HCT116 (cell line): ENCODE results near the gene ERVW-1. TPM values are rescaled to one million over a fixed set of nuclear protein-coding genes. Genes with fewer than 3 reads are reported as not detected.

Source experiments
- ATAC-seq: fragments of 200-7000 bp; cut with Tn5 transposase; 2 replicates; pipeline ENCODE4 v1.9.1; 2020; ENCODE audit warnings: mild to moderate bottlenecking, moderate library complexity
- BruUV-seq: library from RNA; stranded (reverse); fragments of 400-500 nt; replicated peaks from 2 replicates; lab custom pipeline; 2021; lab: Mats Ljungman, UMichigan
- CTCF ChIA-PET: fragments of 300-600 bp; sonication (Branson Sonifier 250); formaldehyde crosslinking; loops from one replicate; lab custom pipeline; 2021; ENCODE audit warnings: antibody characterized with exemption; lab: Charles Lee
- POLR2A ChIA-PET: fragments of 300-600, 350-600 bp; sonication (Branson Sonifier 250); formaldehyde crosslinking; loops from one replicate; lab custom pipeline; 2021; ENCODE audit warnings: antibody characterized with exemption; lab: Charles Lee
- RAD21 ChIA-PET, 2 experiments: fragments of 300-600 bp; sonication (Branson Sonifier 250); formaldehyde crosslinking; loops; one replicate each; lab custom pipeline; 2023; ENCODE audit warnings: low total read pairs in 2 of 2; ENCODE audit not compliant: uncharacterized antibody in 2 of 2, unreplicated experiment in 2 of 2, low non-redundant PET in 1 of 2; lab: Charles Lee
- DNase-seq: peaks from one replicate; pipeline ENCODE4 v3.0.0-alpha.2; 2010; ENCODE audit warnings: low read depth, low spot score
- H2AFZ ChIP-seq: fragments of 200-600 bp; shearing (Covaris generic), sonication (generic); 2 replicates; pipeline ENCODE4 v1.6.1; 2017; ENCODE audit warnings: low read depth, mixed run types, mixed read lengths, antibody characterized with exemption, low read length; ENCODE audit not compliant: poor library complexity, severe bottlenecking
- H3K27ac ChIP-seq: 2 replicates; pipeline ENCODE4 v1.5.1; 2012; ENCODE audit warnings: low read depth, low read length
- H3K27me3 ChIP-seq: fragments of 200-600 bp; sonication (generic); 2 replicates; pipeline ENCODE4 v1.6.1; 2016; ENCODE audit warnings: mixed run types, low read length, mixed read lengths; ENCODE audit not compliant: insufficient read depth
- H3K36me3 ChIP-seq, 2 experiments: fragments of 200-500 bp in 1 of 2; fragments of 200-600 bp in 1 of 2; sonication (Bioruptor generic) in 1 of 2; sonication (generic) in 1 of 2; 2 replicates each; pipeline versions ENCODE4 v1.5.1 to v1.6.1; 2014 to 2016; ENCODE audit warnings: low read length in 2 of 2, inconsistent platforms in 1 of 2, mixed read lengths in 1 of 2, mixed run types in 1 of 2; ENCODE audit not compliant: insufficient read depth in 2 of 2, control insufficient read depth in 1 of 2
- H3K4me1 ChIP-seq, 2 experiments: fragments of 200-600 bp in 1 of 2; sonication (generic) in 1 of 2; 2 replicates each; pipeline versions ENCODE4 v1.5.1 to v1.6.1; 2012 to 2017; ENCODE audit warnings: low read length in 2 of 2, inconsistent platforms in 1 of 2, mild to moderate bottlenecking in 1 of 2, mixed read lengths in 1 of 2, mixed run types in 1 of 2, moderate library complexity in 1 of 2; ENCODE audit not compliant: insufficient read depth in 2 of 2, control insufficient read depth in 1 of 2
- H3K4me2 ChIP-seq: fragments of 200-600 bp; sonication (generic); 2 replicates; pipeline ENCODE4 v1.6.1; 2017; ENCODE audit warnings: mixed run types, low read length, mixed read lengths
- H3K4me3 ChIP-seq, 2 experiments: fragments of 200-600 bp in 1 of 2; sonication (generic) in 1 of 2; replicated peaks in 1 of 2; 2 replicates each; pipeline ENCODE4 v1.5.1; 2011 to 2016; ENCODE audit warnings: low read length in 2 of 2, control low read depth in 1 of 2, low read depth in 1 of 2, mild to moderate bottlenecking in 1 of 2, mixed read lengths in 1 of 2, mixed run types in 1 of 2
- H3K79me2 ChIP-seq: fragments of 200-600 bp; sonication (generic); 2 replicates; pipeline ENCODE4 v1.6.1; 2017; ENCODE audit warnings: mild to moderate bottlenecking, mixed run types, low read length, moderate library complexity, mixed read lengths; ENCODE audit not compliant: insufficient read depth
- H3K9ac ChIP-seq: fragments of 200-600 bp; sonication (generic); 2 replicates; pipeline ENCODE4 v1.6.1; 2016; ENCODE audit warnings: low read length, mixed read lengths
- H3K9me2 ChIP-seq: fragments of 200-600 bp; sonication (generic), shearing (Covaris generic); 2 replicates; pipeline ENCODE4 v1.6.1; 2017; ENCODE audit warnings: mixed run types, mild to moderate bottlenecking, moderate library complexity; ENCODE audit not compliant: insufficient read depth
- H3K9me3 ChIP-seq, 2 experiments: fragments of 200-500 bp in 1 of 2; fragments of 200-600 bp in 1 of 2; sonication (Bioruptor generic) in 1 of 2; sonication (generic) in 1 of 2; 2 replicates each; pipeline ENCODE4 v1.6.1; 2014 to 2017; ENCODE audit warnings: low read length in 2 of 2, mixed read lengths in 2 of 2, inconsistent platforms in 1 of 2, low read depth in 1 of 2, mild to moderate bottlenecking in 1 of 2, mixed run types in 1 of 2, moderate library complexity in 1 of 2; ENCODE audit not compliant: control insufficient read depth in 1 of 2, insufficient read depth in 1 of 2
- H4K20me1 ChIP-seq: fragments of 200-600 bp; sonication (generic), shearing (Covaris generic); 2 replicates; pipeline ENCODE4 v1.6.1; 2017; ENCODE audit warnings: mixed run types, mild to moderate bottlenecking, moderate library complexity; ENCODE audit not compliant: insufficient read depth
- ATF3 ChIP-seq: IDR thresholded peaks from 2 replicates; pipeline ENCODE4 v1.6.1; 2012
- CBX3 ChIP-seq: IDR thresholded peaks from 2 replicates; pipeline ENCODE4 v1.6.1; 2012; ENCODE audit warnings: low read depth
- CEBPB ChIP-seq: IDR thresholded peaks from 2 replicates; pipeline ENCODE4 v1.6.1; 2012; ENCODE audit warnings: low read depth
- CTCF ChIP-seq, 3 experiments: fragments of 200-600 bp in 1 of 3; sonication (generic) in 1 of 3; IDR thresholded peaks in 2 of 3; conservative IDR thresholded peaks in 1 of 3; 2 replicates each; pipeline ENCODE4 v1.5.1; 2012 to 2017; ENCODE audit warnings: low read depth in 2 of 3, low read length in 2 of 3, antibody characterized with exemption in 1 of 3, borderline replicate concordance in 1 of 3, control low read depth in 1 of 3, mild to moderate bottlenecking in 1 of 3, mixed read lengths in 1 of 3, mixed run types in 1 of 3, moderate library complexity in 1 of 3; ENCODE audit not compliant: insufficient read depth in 1 of 3
- ELF1 ChIP-seq: IDR thresholded peaks from 2 replicates; pipeline ENCODE4 v1.6.1; 2012; ENCODE audit warnings: low read depth, borderline replicate concordance
- EZH2 ChIP-seq: fragments of 200-600 bp; sonication (generic); IDR thresholded peaks from 2 replicates; pipeline ENCODE4 v1.6.1; 2017; ENCODE audit warnings: antibody characterized with exemption, mixed run types
- FOSL1 ChIP-seq: IDR thresholded peaks from 2 replicates; pipeline ENCODE4 v1.6.1; 2012; ENCODE audit warnings: low read depth
- JUND ChIP-seq: IDR thresholded peaks from 2 replicates; pipeline ENCODE4 v1.6.1; 2012
- MAX ChIP-seq: IDR thresholded peaks from 2 replicates; pipeline ENCODE4 v1.6.1; 2012
- POLR2A ChIP-seq: IDR thresholded peaks from 2 replicates; pipeline ENCODE4 v1.7.0; 2011; ENCODE audit warnings: borderline replicate concordance; ENCODE audit not compliant: insufficient read depth, insufficient read length; ENCODE audit errors: extremely low read depth
- POLR2AphosphoS5 ChIP-seq: IDR thresholded peaks from 2 replicates; pipeline ENCODE4 v1.6.1; 2011; ENCODE audit warnings: mild to moderate bottlenecking, low read depth, low read length, moderate library complexity
- RAD21 ChIP-seq: IDR thresholded peaks from 2 replicates; pipeline ENCODE4 v1.6.1; 2012; ENCODE audit warnings: low read depth, mild to moderate bottlenecking
- REST ChIP-seq: IDR thresholded peaks from 2 replicates; pipeline ENCODE4 v1.6.1; 2012; ENCODE audit warnings: low read depth
- SP1 ChIP-seq: IDR thresholded peaks from 2 replicates; pipeline ENCODE4 v1.6.1; 2012; ENCODE audit warnings: low read depth
- SRF ChIP-seq: IDR thresholded peaks from 2 replicates; pipeline ENCODE4 v1.6.1; 2012; ENCODE audit warnings: low read depth
- TCF7L2 ChIP-seq: IDR thresholded peaks from 2 replicates; pipeline ENCODE4 v1.7.0; 2011; ENCODE audit warnings: borderline replicate concordance, inconsistent platforms; ENCODE audit not compliant: insufficient read depth, insufficient read length; ENCODE audit errors: extremely low read depth
- YY1 ChIP-seq: IDR thresholded peaks from 2 replicates; pipeline ENCODE4 v1.6.1; 2011; ENCODE audit warnings: low read length, low read depth, moderate library complexity, mild to moderate bottlenecking; ENCODE audit not compliant: insufficient replicate concordance; ENCODE audit errors: extremely low read depth
- ZBTB33 ChIP-seq: IDR thresholded peaks from 2 replicates; pipeline ENCODE4 v1.6.1; 2011; ENCODE audit warnings: mild to moderate bottlenecking, low read length, moderate library complexity; ENCODE audit not compliant: insufficient replicate concordance; ENCODE audit errors: extremely low read depth
- ZFX ChIP-seq: fragments of 450-650 bp; IDR thresholded peaks from 2 replicates; pipeline ENCODE4 v1.6.1; 2017
- ZNF274 ChIP-seq: fragments of 200-500 bp; sonication (Bioruptor generic); IDR thresholded peaks from 2 replicates; pipeline ENCODE4 v1.6.1; 2014; ENCODE audit warnings: mild to moderate bottlenecking, low read depth, low read length, inconsistent platforms
- intact Hi-C: fragments of 100-400 bp; cut with micrococcal nuclease; formaldehyde crosslinking; loops from 2 replicates; pipeline ENCODE4 v1.10.0; 2022
- total RNA-seq: library from RNA; stranded (reverse); gene quantifications from one replicate; pipeline ENCODE4 v1.2.1, GENCODE V29; 2021; ENCODE audit not compliant: unreplicated experiment

Gene ERVW-1
- total RNA-seq, 1 experiment from 2014 or later = not detected

GRCh38 chr7:92485974-92486373 is 8.2 kb upstream of the ERVW-1 start:
- intact Hi-C loops = no loop called here
- Histone ChIP-seq H4K20me1 (no peaks in the 10 kb centered on the region), H3K27me3 (no peaks in the 10 kb centered on the region), H3K9me2 (no peaks in the 10 kb centered on the region), H3K79me2 (no peaks in the 10 kb centered on the region), H3K9me3 (no peaks in the 10 kb centered on the region), H3K36me3 (peaks cover 6 to 22% of the 10 kb centered on the region in 2 experiments; a peak in 2 of 4 replicates), H3K4me3 (no peak overlapping the region), H3K27ac (no peak overlapping the region), H3K9ac (no peak overlapping the region), H3K4me2 (no peak overlapping the region), H2AFZ (no peak overlapping the region), H3K4me1 (no peaks in the 10 kb centered on the region)
- TF ChIP-seq CEBPB (no peak), SP1 (no peak), ZFX (no peak), CTCF (IDR thresholded peaks at IDR 0.05 in 2 of 3, conservative IDR thresholded peaks at IDR 0.05 in 1 of 3; ENCODE audit: borderline replicate concordance in 1 of 3, insufficient read depth in 1 of 3, low read depth in 2 of 3, low read length in 2 of 3) (no peak), ELF1 (no peak), POLR2AphosphoS5 (no peak), CBX3 (no peak), SRF (no peak), ZNF274 (no peak), FOSL1 (no peak), MAX (no peak), RAD21 (no peak), ATF3 (no peak), YY1 (no peak), JUND (no peak), ZBTB33 (no peak), REST (no peak), TCF7L2 (no peak), EZH2 (no peak), POLR2A (no peak)
- POLR2A ChIA-PET = no interaction called here
- no peak for ATAC-seq
- CTCF ChIA-PET = no interaction called here
- RAD21 ChIA-PET = no interaction called here
- no TSS peak for BruUV-seq
- no peak for DNase-seq
